HUES6 (cell line): ENCODE measurements around the gene MMD.
"Not testable (repeated sequence)": the region's sequence is repeated elsewhere in the genome, so short reads cannot be mapped to it uniquely, and the experiment has no call there.

Experiments
- H3K27ac ChIP-seq: 2 replicates; pipeline ENCODE4 v1.7.0; 2013; ENCODE audit warnings: low read depth, mild to moderate bottlenecking, low read length, inconsistent platforms
- H3K27me3 ChIP-seq: 2 replicates; pipeline ENCODE4 v1.6.1; 2013; ENCODE audit warnings: low read length; ENCODE audit not compliant: control insufficient read depth, insufficient read depth
- H3K36me3 ChIP-seq: 2 replicates; pipeline ENCODE4 v1.6.1; 2013; ENCODE audit warnings: low read length; ENCODE audit not compliant: control insufficient read depth, insufficient read depth
- H3K4me1 ChIP-seq: 2 replicates; pipeline ENCODE4 v1.6.1; 2013; ENCODE audit warnings: low read length; ENCODE audit not compliant: control insufficient read depth, insufficient read depth
- H3K4me3 ChIP-seq: 2 replicates; pipeline ENCODE4 v1.5.1; 2013; ENCODE audit warnings: low read depth, low read length
- H3K9ac ChIP-seq: one replicate; pipeline ENCODE4 v1.6.1; 2013; ENCODE audit warnings: mild to moderate bottlenecking, low read length
- H3K9me3 ChIP-seq: 2 replicates; pipeline ENCODE4 v1.6.1; 2013; ENCODE audit warnings: low read depth, low read length; ENCODE audit not compliant: control insufficient read depth, insufficient read depth

The MMD gene

GRCh38 chr17:55453839-55454557, 32.4 kb upstream of the MMD start:
- H3K4me3 ChIP-seq: no peak overlapping the region
- no peaks in the 10 kb centered on the region for H3K36me3 ChIP-seq
- no peak overlapping the region for H3K27ac ChIP-seq
- H3K9me3 ChIP-seq: no peaks in the 10 kb centered on the region
- H3K27me3 ChIP-seq: no peaks in the 10 kb centered on the region
- peaks cover 20% of the 10 kb centered on the region for H3K4me1 ChIP-seq
- H3K9ac ChIP-seq: no peak overlapping the region

- Histone ChIP-seq H3K9me3 (0 out of 2 replicates have a peak, but pooled peaks cover 3% of the 10 kb centered on the region), H3K4me3 (no peak overlapping the region), H3K4me1 (peaks cover 17% of the 10 kb centered on the region; the same call in 1 of the 2 replicates), H3K9ac (no peak overlapping the region), H3K36me3 (no peaks in the 10 kb centered on the region), H3K27me3 (no peaks in the 10 kb centered on the region), H3K27ac (no peak overlapping the region)
Observed at GRCh38 chr17:55452139-55452790, 30.6 kb upstream of the MMD start.

GRCh38 chr17:55451758-55452138, 30.1 kb upstream of the MMD start:
- H3K9me3 ChIP-seq: 0 out of 2 replicates have a peak, but pooled peaks cover 3% of the 10 kb centered on the region
- H3K9ac ChIP-seq: no peak overlapping the region
- no peak overlapping the region for H3K4me3 ChIP-seq
- H3K4me1 ChIP-seq: peaks cover 17% of the 10 kb centered on the region; the same call in 1 of the 2 replicates
- no peak overlapping the region for H3K27ac ChIP-seq
- H3K36me3 ChIP-seq: no peaks in the 10 kb centered on the region
- no peaks in the 10 kb centered on the region for H3K27me3 ChIP-seq

- no peak overlapping the region for H3K27ac ChIP-seq
- no peak overlapping the region for H3K4me3 ChIP-seq
- H3K4me1 ChIP-seq: peaks cover 17% of the 10 kb centered on the region; the same call in 1 of the 2 replicates
- H3K36me3 ChIP-seq: no peaks in the 10 kb centered on the region
- H3K9ac ChIP-seq: no peak overlapping the region
- no peaks in the 10 kb centered on the region for H3K27me3 ChIP-seq
- H3K9me3 ChIP-seq: 0 out of 2 replicates have a peak, but pooled peaks cover 3% of the 10 kb centered on the region
Observed at GRCh38 chr17:55451203-55451641, 29.6 kb upstream of the MMD start.

- H3K9me3 ChIP-seq: 0 out of 2 replicates have a peak, but pooled peaks cover 3% of the 10 kb centered on the region
Observed at GRCh38 chr17:55450232-55450825, 28.7 kb upstream of the MMD start.

GRCh38 chr17:55448681-55449080, 27.0 kb upstream of the MMD start:
- 0 out of 2 replicates have a peak, but pooled peaks cover 3% of the 10 kb centered on the region for H3K9me3 ChIP-seq
- peaks cover 16% of the 10 kb centered on the region for H3K4me1 ChIP-seq
- no peak overlapping the region for H3K9ac ChIP-seq
- H3K27me3 ChIP-seq: no peaks in the 10 kb centered on the region
- no peak overlapping the region for H3K27ac ChIP-seq
- H3K36me3 ChIP-seq: no peaks in the 10 kb centered on the region
- H3K4me3 ChIP-seq: no peak overlapping the region

More at GRCh38 chr17:55450232-55450825, 28.7 kb upstream of the MMD start:
- Histone ChIP-seq H3K27ac (no peak overlapping the region), H3K27me3 (no peaks in the 10 kb centered on the region), H3K4me1 (peaks cover 17% of the 10 kb centered on the region; the same call in 1 of the 2 replicates), H3K36me3 (no peaks in the 10 kb centered on the region), H3K9ac (no peak overlapping the region), H3K4me3 (no peak overlapping the region)

- no peak overlapping the region for H3K4me3 ChIP-seq
- H3K36me3 ChIP-seq: no peaks in the 10 kb centered on the region
- H3K9me3 ChIP-seq: 0 out of 2 replicates have a peak, but pooled peaks cover 3% of the 10 kb centered on the region
- H3K4me1 ChIP-seq: peaks cover 20% of the 10 kb centered on the region
- no peak overlapping the region for H3K9ac ChIP-seq
- no peaks in the 10 kb centered on the region for H3K27me3 ChIP-seq
- no peak overlapping the region for H3K27ac ChIP-seq
Observed at GRCh38 chr17:55446581-55447205, 25.1 kb upstream of the MMD start.

GRCh38 chr17:55446004-55446403, 24.4 kb upstream of the MMD start:
- not testable (repeated sequence) for H3K9ac ChIP-seq, H3K4me3 ChIP-seq, H3K9me3 ChIP-seq, H3K36me3 ChIP-seq, H3K27me3 ChIP-seq, H3K27ac ChIP-seq
- H3K4me1 ChIP-seq: peaks cover 20% of the 10 kb centered on the region

- Histone ChIP-seq H3K4me3 (no peak overlapping the region), H3K4me1 (peaks cover 20% of the 10 kb centered on the region), H3K9me3 (0 out of 2 replicates have a peak, but pooled peaks cover 3% of the 10 kb centered on the region), H3K36me3 (no peaks in the 10 kb centered on the region), H3K27me3 (no peaks in the 10 kb centered on the region), H3K27ac (no peak overlapping the region), H3K9ac (no peak overlapping the region)
Observed at GRCh38 chr17:55444471-55445441, 23.1 kb upstream of the MMD start.

GRCh38 chr17:55443904-55444303, 22.3 kb upstream of the MMD start:
- Histone ChIP-seq H3K27me3 (no peaks in the 10 kb centered on the region), H3K4me3 (no peak overlapping the region), H3K9ac (no peak overlapping the region), H3K9me3 (0 out of 2 replicates have a peak, but pooled peaks cover 3% of the 10 kb centered on the region), H3K27ac (no peak overlapping the region), H3K4me1 (peaks cover 26% of the 10 kb centered on the region), H3K36me3 (no peaks in the 10 kb centered on the region)
